ENCODE results near the gene QRICH1. TPM values are rescaled to one million over a fixed set of nuclear protein-coding genes. Genes with fewer than 3 reads are reported as not detected.

Gene QRICH1
- total RNA-seq, 1 experiment from 2014 or later, result 151 TPM

- Histone ChIP-seq H3T11ph (ENCODE audit: low read length) (no peak overlapping the region), H3K4me2 (ENCODE audit: insufficient read depth, insufficient read length, low read length) (peak overlapping the region; percentile 78), H3K27me3 (ENCODE audit: insufficient read depth, low read length) (no peaks in the 10 kb centered on the region), H2BK120ac (ENCODE audit: low read depth, low read length, poor library complexity, severe bottlenecking) (no peak overlapping the region), H3K4me1 (ENCODE audit: insufficient read depth, low read length) (no peaks in the 10 kb centered on the region; the same call in 1 of the 2 replicates), H2BK15ac (ENCODE audit: low read depth, low read length) (no peak overlapping the region), H4K5ac (ENCODE audit: insufficient read length, low read depth, low read length) (no peak overlapping the region), H2BK20ac (ENCODE audit: low read depth, low read length, poor library complexity, severe bottlenecking) (no peak overlapping the region), H3K9ac (ENCODE audit: extremely low read depth, insufficient read length, low read length) (peak overlapping the region; percentile 87), H4K91ac (ENCODE audit: insufficient read length, low read depth, low read length) (no peak overlapping the region), H3K79me2 (ENCODE audit: insufficient read depth, low read length) (peaks cover 10% of the 10 kb centered on the region; the same call in 1 of the 2 replicates), H2AK5ac (ENCODE audit: insufficient read length, low read length) (no peak overlapping the region), H2BK12ac (ENCODE audit: insufficient read length, low read depth, low read length) (no peak overlapping the region), H3K27ac (ENCODE audit: insufficient read length, low read depth, low read length) (no peak overlapping the region), H2AFZ (ENCODE audit: low read length) (no peak overlapping the region), H3K56ac (ENCODE audit: insufficient read length, low read depth, low read length) (no peak overlapping the region), H3K23ac (ENCODE audit: insufficient read length, low read depth, low read length) (no peak overlapping the region), H2BK5ac (ENCODE audit: insufficient read length, low read length) (no peak overlapping the region), H3K79me1 (ENCODE audit: insufficient read depth, low read depth, low read length, poor library complexity, severe bottlenecking) (no peaks in the 10 kb centered on the region), H3K9me3 (ENCODE audit: control insufficient read depth, low read depth, low read length) (no peaks in the 10 kb centered on the region), H3K4ac (ENCODE audit: low read depth, low read length) (no peak overlapping the region), H3K23me2 (ENCODE audit: insufficient read length, low read depth, low read length, poor library complexity, severe bottlenecking) (peaks cover 13% of the 10 kb centered on the region), H4K8ac (replicated peaks; ENCODE audit: insufficient read length, low read depth, low read length) (no peak overlapping the region), H3K18ac (ENCODE audit: insufficient read length, low read depth, low read length) (peak overlapping the region; percentile 62), H3K14ac (ENCODE audit: insufficient read depth, low read length) (peak overlapping the region; percentile 75; the same call in 1 of the 2 replicates), H4K20me1 (ENCODE audit: control insufficient read depth, insufficient read depth, insufficient read length) (no peaks in the 10 kb centered on the region)
- no peak for TF ChIP-seq CTCF (conservative IDR thresholded peaks at IDR 0.05)
- Mint-ChIP-seq H3K36me3 (ENCODE audit: insufficient read depth in 1 of 3, low read depth in 3 of 3) (peaks cover under 1 to 28% (median 19%) of the 10 kb centered on the region in 3 experiments), H3K27ac (peak overlapping the region in 2 of 3 experiments; percentile 91 to 93; a peak in 5 of 7 replicates), H3K9me3 (no peaks in the 10 kb centered on the region; a peak in 1 of 5 replicates), H3K4me3 (peak overlapping the region; percentile 99 to 100), H3K4me1 (peaks cover 12 to 13% of the 10 kb centered on the region in 2 experiments), H3K27me3 (ENCODE audit: low read depth) (no peaks in the 10 kb centered on the region; the same call in 1 of the 2 replicates)
- no CpG with 5 or more reads among the region's 32 CpGs for WGBS (ENCODE audit: extremely low coverage, insufficient read length, low lambda C conversion rate)
- DNase-seq, result no peak
Observed at GRCh38 chr3:49006408-49007067, 87.3 kb downstream of the QRICH1 start.
